Bronchial epithelial cell (primary cell): ENCODE measurements around the gene PRDM2. TPM values are rescaled to one million over a fixed set of nuclear protein-coding genes. Genes with fewer than 3 reads are reported as not detected.

Experiments used
- DNase-seq: peaks from one replicate; pipeline ENCODE4 v3.0.0-alpha.2; 2010; ENCODE audit warnings: low read depth
- FAIRE-seq: peaks from 2 replicates; lab custom pipeline; 2011; peaks lifted over from hg19 to GRCh38; lab: Jason Lieb, UNC
- H3K27me3 ChIP-seq: 2 replicates; pipeline ENCODE4 v1.5.1; 2011; ENCODE audit warnings: low read length; ENCODE audit not compliant: control insufficient read depth, insufficient read depth
- H3K36me3 ChIP-seq: 2 replicates; pipeline ENCODE4 v1.5.1; 2011; ENCODE audit warnings: low read length; ENCODE audit not compliant: control insufficient read depth, insufficient read depth
- H3K4me3 ChIP-seq: 2 replicates; pipeline ENCODE4 v1.5.1; 2011; ENCODE audit warnings: mild to moderate bottlenecking, low read depth, low read length, control low read depth
- total RNA-seq: library from RNA; depleted of rRNA; stranded (reverse); fragments of >200 nt; gene quantifications from 2 replicates; pipeline ENCODE4 v1.2.1, GENCODE V29; 2014
- TF ChIP-seq, protein P1 (sequence below): IDR thresholded peaks from 2 replicates; pipeline ENCODE4 v1.5.1; 2011; ENCODE audit warnings: mild to moderate bottlenecking, moderate library complexity, low read length, control low read depth, inconsistent platforms; ENCODE audit not compliant: insufficient read depth, severe bottlenecking

PRDM2 gene
- total RNA-seq, 1 donor from 2014 or later, result 7.1 TPM

GRCh38 chr1:13725714-13726175, 25.8 kb downstream of the PRDM2 start:
- Histone ChIP-seq H3K36me3 (no peaks in the 10 kb centered on the region), H3K4me3 (no peak overlapping the region), H3K27me3 (no peaks in the 10 kb centered on the region)
- DNase-seq, result peak; percentile 58
- FAIRE-seq, result peak; percentile 28
- TF ChIP-seq, protein P1, sequence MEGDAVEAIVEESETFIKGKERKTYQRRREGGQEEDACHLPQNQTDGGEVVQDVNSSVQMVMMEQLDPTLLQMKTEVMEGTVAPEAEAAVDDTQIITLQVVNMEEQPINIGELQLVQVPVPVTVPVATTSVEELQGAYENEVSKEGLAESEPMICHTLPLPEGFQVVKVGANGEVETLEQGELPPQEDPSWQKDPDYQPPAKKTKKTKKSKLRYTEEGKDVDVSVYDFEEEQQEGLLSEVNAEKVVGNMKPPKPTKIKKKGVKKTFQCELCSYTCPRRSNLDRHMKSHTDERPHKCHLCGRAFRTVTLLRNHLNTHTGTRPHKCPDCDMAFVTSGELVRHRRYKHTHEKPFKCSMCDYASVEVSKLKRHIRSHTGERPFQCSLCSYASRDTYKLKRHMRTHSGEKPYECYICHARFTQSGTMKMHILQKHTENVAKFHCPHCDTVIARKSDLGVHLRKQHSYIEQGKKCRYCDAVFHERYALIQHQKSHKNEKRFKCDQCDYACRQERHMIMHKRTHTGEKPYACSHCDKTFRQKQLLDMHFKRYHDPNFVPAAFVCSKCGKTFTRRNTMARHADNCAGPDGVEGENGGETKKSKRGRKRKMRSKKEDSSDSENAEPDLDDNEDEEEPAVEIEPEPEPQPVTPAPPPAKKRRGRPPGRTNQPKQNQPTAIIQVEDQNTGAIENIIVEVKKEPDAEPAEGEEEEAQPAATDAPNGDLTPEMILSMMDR, result peak; percentile 66

- DNase-seq (no peak), FAIRE-seq (no peak)
- TF ChIP-seq, protein P1, result no peak
- Histone ChIP-seq H3K36me3 (no peaks in the 10 kb centered on the region), H3K4me3 (no peak overlapping the region), H3K27me3 (no peaks in the 10 kb centered on the region)
These were observed 28.2 kb downstream of the PRDM2 start for GRCh38 chr1:13728091-13728715.

DNA sequence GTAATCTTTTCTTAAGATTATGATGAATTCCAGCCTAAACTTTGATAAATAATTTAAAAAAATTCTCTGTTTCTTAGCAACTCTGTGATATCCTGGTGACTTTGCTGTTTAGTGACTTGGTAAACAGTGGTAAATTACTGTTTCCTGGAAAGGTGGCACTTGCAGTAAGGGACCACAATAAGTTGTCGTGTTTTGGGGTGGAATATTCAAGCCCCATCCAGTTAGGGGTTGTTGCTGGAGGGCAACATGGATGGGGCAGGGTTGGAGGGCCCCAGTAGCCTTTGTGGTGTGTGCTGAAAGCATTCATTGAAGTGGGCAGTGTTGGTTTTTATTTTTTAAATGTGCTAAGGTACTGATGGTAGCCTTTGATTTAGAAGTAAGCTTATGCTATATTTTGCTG, 30.3 kb downstream of the PRDM2 start:
- no peak for FAIRE-seq
- no peak overlapping the region for H3K4me3 ChIP-seq

DNA sequence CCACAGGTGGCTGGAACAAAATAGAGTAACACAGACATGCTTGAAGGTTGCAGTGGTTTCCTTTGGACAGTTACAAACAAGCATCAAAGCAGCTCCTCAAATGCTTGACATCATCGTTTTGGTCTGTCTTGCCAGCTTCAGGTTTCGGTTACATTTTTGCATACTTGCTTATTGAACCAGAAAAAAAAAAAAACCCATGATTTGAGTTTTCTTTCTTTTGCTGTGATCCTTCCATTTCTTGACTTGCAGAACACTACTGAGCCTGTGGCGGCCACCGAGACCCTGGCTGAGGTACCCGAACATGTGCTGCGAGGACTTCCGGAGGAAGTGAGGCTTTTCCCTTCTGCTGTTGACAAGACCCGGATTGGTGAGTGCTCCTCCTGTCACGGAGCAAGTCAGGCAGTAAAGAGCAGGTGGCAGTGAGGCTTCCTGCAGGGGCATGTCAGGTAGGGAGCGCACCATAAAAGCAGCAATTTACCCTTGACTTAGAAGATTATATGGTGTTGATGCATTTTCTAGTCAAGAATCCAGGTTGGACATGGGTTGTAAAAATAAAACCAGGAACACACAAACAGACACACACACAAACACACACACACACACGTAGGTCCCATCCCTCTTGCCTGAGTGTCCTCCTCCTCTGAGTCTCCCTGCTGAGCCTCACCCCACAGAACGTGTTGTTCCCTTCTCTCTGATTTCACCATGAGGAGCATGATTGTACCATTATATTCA, 30.9 kb downstream of the PRDM2 start:
- TF ChIP-seq, protein P1, result no peak
- FAIRE-seq (peak; percentile 83), DNase-seq (peak; percentile 36)
- no peak overlapping the region for H3K4me3 ChIP-seq
- H3K27me3 ChIP-seq, result no peaks in the 10 kb centered on the region
- H3K36me3 ChIP-seq, result no peaks in the 10 kb centered on the region

More for the DNA sequence above, 30.3 kb downstream of the PRDM2 start:
- H3K36me3 ChIP-seq, result no peaks in the 10 kb centered on the region
- TF ChIP-seq, protein P1, result no peak
- no peak for DNase-seq
- H3K27me3 ChIP-seq, result no peaks in the 10 kb centered on the region

- TF ChIP-seq, protein P1, result no peak
- no peak overlapping the region for H3K4me3 ChIP-seq
- H3K27me3 ChIP-seq, result no peaks in the 10 kb centered on the region
- DNase-seq, result no peak
- no peaks in the 10 kb centered on the region for H3K36me3 ChIP-seq
- no peak for FAIRE-seq
These were observed 31.9 kb downstream of the PRDM2 start for GRCh38 chr1:13731897-13732296.
